Spleen (tissue), 11 donors: ENCODE results near the gene FEN1. TPM values are rescaled to one million over a fixed set of nuclear protein-coding genes. Genes with fewer than 3 reads are reported as not detected.

Experiments
- DNase-seq: peaks from one replicate; pipeline ENCODE4 v3.0.0-alpha.2; 2020
- H3K27ac ChIP-seq, 8 donors: fragments of 200-600 bp; sonication (generic) in 7 of 8; 1 replicate in 4 of 8; 2 replicates in 4 of 8; pipeline versions ENCODE4 v1.5.0 to v1.8.0; 2016 to 2021; ENCODE audit warnings: inconsistent platforms in 4 of 8, mild to moderate bottlenecking in 4 of 8, moderate library complexity in 1 of 8
- H3K27me3 ChIP-seq, 7 donors: fragments of 200-600 bp; sonication (generic) in 6 of 7; replicated peaks in 1 of 7; 1 replicate in 4 of 7; 2 replicates in 3 of 7; pipeline versions ENCODE4 v1.5.0 to v1.8.0; 2016 to 2021; ENCODE audit warnings: inconsistent platforms in 3 of 7, mild to moderate bottlenecking in 1 of 7
- H3K36me3 ChIP-seq, 6 donors: fragments of 200-600 bp; sonication (generic) in 5 of 6; 1 replicate in 4 of 6; 2 replicates in 2 of 6; pipeline versions ENCODE4 v1.5.0 to v1.8.0; 2016 to 2021; ENCODE audit warnings: inconsistent platforms in 2 of 6
- H3K4me1 ChIP-seq, 6 donors: fragments of 200-600 bp; sonication (generic) in 5 of 6; 1 replicate in 3 of 6; 2 replicates in 3 of 6; pipeline versions ENCODE4 v1.5.0 to v1.8.0; 2016 to 2021; ENCODE audit warnings: inconsistent platforms in 3 of 6
- H3K4me3 ChIP-seq, 8 donors: fragments of 200-600 bp; sonication (generic) in 7 of 8; 1 replicate in 4 of 8; 2 replicates in 4 of 8; pipeline versions ENCODE4 v1.5.0 to v1.8.0; 2016 to 2021; ENCODE audit warnings: inconsistent platforms in 4 of 8, mild to moderate bottlenecking in 4 of 8, moderate library complexity in 2 of 8
- H3K9me3 ChIP-seq, 8 donors: fragments of 200-600 bp; sonication (generic) in 7 of 8; 1 replicate in 4 of 8; 2 replicates in 4 of 8; pipeline versions ENCODE4 v1.5.0 to v1.8.0; 2016 to 2021; ENCODE audit warnings: inconsistent platforms in 4 of 8
- CTCF ChIP-seq, 11 experiments: fragments of 200-600 bp in 7 of 11; fragments of 450-650 bp in 4 of 11; sonication (generic) in 4 of 11; IDR thresholded peaks in 8 of 11; conservative IDR thresholded peaks in 3 of 11; 1 replicate in 7 of 11; 2 replicates in 4 of 11; pipeline versions ENCODE4 v1.4.0 to v1.8.0; 2016 to 2021; ENCODE audit warnings: antibody characterized with exemption in 11 of 11, inconsistent platforms in 4 of 11, mild to moderate bottlenecking in 1 of 11
- POLR2A ChIP-seq, 3 donors: fragments of 450-650 bp; IDR thresholded peaks; one replicate each; pipeline ENCODE4 v1.5.1; 2017; ENCODE audit warnings: antibody characterized with exemption in 3 of 3, mild to moderate bottlenecking in 1 of 3
- POLR2AphosphoS5 ChIP-seq, 3 donors: sonication (generic); formaldehyde crosslinking; IDR thresholded peaks; one replicate each; pipeline ENCODE4 v1.5.1; 2017; ENCODE audit warnings: antibody characterized with exemption in 3 of 3
- WGBS, 5 donors: extraction: QIAGEN DNeasy Blood & Tissue Kit in 3 of 5; methylation state at CpG; one replicate each; pipeline versions ENCODE4 v1.1.5 to v1.1.7; 2013 to 2018; 5-methylcytosine and 5-hydroxymethylcytosine counted together
- intact Hi-C: fragments of 100-400 bp; cut with DNase I; formaldehyde crosslinking; loops from one replicate; pipeline ENCODE4 v1.15.0; 2023; ENCODE audit warnings: low total_unique reads
- polyA plus RNA-seq, 3 donors: library from polyadenylated mRNA; stranded (reverse); fragments of 200-250 nt; gene quantifications; one replicate each; pipeline ENCODE4 v1.2.1, GENCODE V29; 2013
- total RNA-seq, 7 donors: library from RNA; depleted of rRNA in 3 of 7; stranded (reverse); fragments of >200 nt in 3 of 7; fragmentation: NEBNext Ultra II Directional in 4 of 7; extraction: Animal tissue kit (Norgen Biotek cat#: 25700) in 4 of 7; gene quantifications; one replicate each; pipeline versions ENCODE4 v1.1.0 to v1.2.1, GENCODE V29; 2016 to 2021
- donor health status: healthy with polysubstance abuse.
- donor health status: DM: no; HTN: no; CAD: no; lungs with moderate emphysema.
- donor health status: DM: no; HTN: no; CAD: no.
- donor health status: Bipolar disorder and iron deficiency.
- donor health status: healthy.
- donor health status: DM: no; HTN: no; CAD: no.
- donor health status: DM: yes; HTN: yes; CAD: no.

The FEN1 gene
- total and polyA plus RNA-seq, 10 donors = 7.3 to 17.2 (median 14.8) TPM

GRCh38 chr11:61817471-61818202 is 24.9 kb downstream of the FEN1 start:
- TF ChIP-seq POLR2AphosphoS5 (IDR thresholded peaks at IDR 0.05) (no peak), CTCF (IDR thresholded peaks at IDR 0.05 in 8 of 11, conservative IDR thresholded peaks at IDR 0.05 in 3 of 11) (no peak), POLR2A (IDR thresholded peaks at IDR 0.05) (no peak)
- Histone ChIP-seq H3K27ac (peak overlapping the region in 7 of 8 donors; percentile 87 to 95 (median 92)), H3K27me3 (peaks cover 0 to 34% (median 8%) of the 10 kb centered on the region in 7 donors), H3K36me3 (no peaks in the 10 kb centered on the region), H3K4me3 (peak overlapping the region in 7 of 8 donors; percentile 56 to 85 (median 70)), H3K4me1 (peaks cover 3 to 39% (median 26%) of the 10 kb centered on the region in 6 donors), H3K9me3 (no peaks in the 10 kb centered on the region)
- intact Hi-C loops = no loop called here
- no peak for DNase-seq
- 81 to 87% (median 85%) methylated on average over 6 of the region's 6 CpGs for WGBS, 5 donors

GRCh38 chr11:61820174-61820573 is 27.5 kb downstream of the FEN1 start:
- Histone ChIP-seq H3K27me3 (peaks cover 0 to 25% (median 8%) of the 10 kb centered on the region in 7 donors), H3K9me3 (no peaks in the 10 kb centered on the region), H3K4me3 (no peak overlapping the region), H3K27ac (no peak overlapping the region), H3K4me1 (peaks cover 3 to 29% (median 20%) of the 10 kb centered on the region in 6 donors), H3K36me3 (no peaks in the 10 kb centered on the region)
- TF ChIP-seq CTCF (IDR thresholded peaks at IDR 0.05 in 8 of 11, conservative IDR thresholded peaks at IDR 0.05 in 3 of 11) = no peak
- no peak for TF ChIP-seq POLR2A (IDR thresholded peaks at IDR 0.05)
- no peak for TF ChIP-seq POLR2AphosphoS5 (IDR thresholded peaks at IDR 0.05)
- intact Hi-C loops = no loop called here
- WGBS, 5 donors = 80 to 93% (median 87%) methylated on average over 2 of the region's 2 CpGs
- DNase-seq = no peak

GRCh38 chr11:61826930-61827570 is 34.3 kb downstream of the FEN1 start:
- no peaks in the 10 kb centered on the region for H3K9me3 ChIP-seq
- H3K27ac ChIP-seq = peak overlapping the region in 7 of 8 donors; percentile 12 to 88 (median 71)
- peaks cover 0 to 28% (median 6%) of the 10 kb centered on the region in 7 donors for H3K27me3 ChIP-seq
- 14 to 24% (median 20%) methylated on average over 22 to 23 of the region's 23 CpGs for WGBS, 5 donors
- intact Hi-C loops = no loop called here
- peak; percentile 81 for DNase-seq
- peak overlapping the region; percentile 45 to 75 (median 58) for H3K4me3 ChIP-seq
- TF ChIP-seq POLR2A (IDR thresholded peaks at IDR 0.05) = no peak
- H3K36me3 ChIP-seq = no peaks in the 10 kb centered on the region
- H3K4me1 ChIP-seq = peaks cover 8 to 57% (median 29%) of the 10 kb centered on the region in 6 donors

- DNase-seq = peak; percentile 92
- no peaks in the 10 kb centered on the region for H3K36me3 ChIP-seq
- intact Hi-C loops = no loop called here
- peak within 1 kb of the TSS; percentile 45 to 75 (median 58) for H3K4me3 ChIP-seq
- TF ChIP-seq CTCF (IDR thresholded peaks at IDR 0.05 in 8 of 11, conservative IDR thresholded peaks at IDR 0.05 in 3 of 11) (peak in 1 of 11 experiments; percentile 30), POLR2A (IDR thresholded peaks at IDR 0.05) (no peak), POLR2AphosphoS5 (IDR thresholded peaks at IDR 0.05) (peak in 2 of 3 donors; percentile 77 to 86)
- peak within 1 kb of the TSS in 7 of 8 donors; percentile 12 to 88 (median 71) for H3K27ac ChIP-seq
- peaks cover 0 to 28% (median 6%) of the 10 kb centered on the region in 7 donors for H3K27me3 ChIP-seq
- WGBS, 5 donors = 1% methylated on average over 38 to 83 of the region's 83 CpGs
- no peaks in the 10 kb centered on the region for H3K9me3 ChIP-seq
- H3K4me1 ChIP-seq = peaks cover 8 to 64% (median 29%) of the 10 kb centered on the region in 6 donors
Measured at GRCh38 chr11:61827571-61828378, 35.1 kb downstream of the FEN1 start, which contains the start of gene FADS2. Gene FADS2, plus strand, starts transcription at chr11:61828300. Its CDS starts 91 bp downstream, at chr11:61828391.
